ENCODE measurements around the gene DGAT2. TPM values are rescaled to one million over a fixed set of nuclear protein-coding genes. Genes with fewer than 3 reads are reported as not detected.

Gene DGAT2
- total RNA-seq, 1 experiment from 2014 or later, result 75.8 TPM

GRCh38 chr11:75785187-75785586 lies 16.6 kb downstream of the DGAT2 start:
- peaks cover 57% of the 10 kb centered on the region for H3K4me1 Mint-ChIP-seq (ENCODE audit: low read depth, unreplicated experiment)
- Histone ChIP-seq H3K9me3 (no peaks in the 10 kb centered on the region), H3K4me3 (ENCODE audit: low read depth, low read length) (no peak overlapping the region), H3K4me1 (peaks cover 68% of the 10 kb centered on the region), H3K27me3 (replicated peaks; ENCODE audit: control insufficient read depth, insufficient read depth, low read length) (no peaks in the 10 kb centered on the region), H3K36me3 (ENCODE audit: control insufficient read depth, insufficient read depth, low read length) (peaks cover 10% of the 10 kb centered on the region)
- DNase-seq, result no peak
- intact Hi-C loops (cut with micrococcal nuclease; ENCODE audit: unreplicated experiment), result no loop called here
- peak overlapping the region; percentile 77 for H3K27ac Mint-ChIP-seq (ENCODE audit: unreplicated experiment)
- CTCF ChIA-PET, result interaction anchor here (0.6 to 2.3 kb wide), 4 partner anchors 22 to 188 kb away, joined by 3 to 10 read pairs (median 6); no protein-coding TSS in a partner anchor
- H3K4me3 Mint-ChIP-seq (ENCODE audit: unreplicated experiment), result peak overlapping the region; percentile 11
- POLR2A ChIA-PET, result interaction anchor here (0.9 to 2.5 kb wide), 2 partner anchors 30 to 197 kb away, joined by 8 to 13 read pairs; partner anchors contain the start of gene UVRAG
- peaks cover 10% of the 10 kb centered on the region for H3K36me3 Mint-ChIP-seq (ENCODE audit: insufficient read depth, unreplicated experiment)
- no peaks in the 10 kb centered on the region for H3K27me3 Mint-ChIP-seq (ENCODE audit: insufficient read depth, unreplicated experiment)
- TF ChIP-seq CTCF (IDR thresholded peaks at IDR 0.05; ENCODE audit: insufficient read depth in 1 of 2, low read depth in 1 of 2, low read length in 1 of 2, severe bottlenecking in 1 of 2, unreplicated experiment in 1 of 2), result no peak
- H3K9me3 Mint-ChIP-seq (ENCODE audit: unreplicated experiment), result no peaks in the 10 kb centered on the region
- BruUV-seq (replicated peaks), result no TSS peak

GRCh38 chr11:75786101-75786736 lies 17.6 kb downstream of the DGAT2 start:
- CTCF ChIA-PET, result interaction anchor here (0.6 to 2.3 kb wide), 18 partner anchors 9 to 263 kb away, joined by 3 to 19 read pairs (median 4); partner anchors contain the start of gene DGAT2
- no peak for TF ChIP-seq CTCF (IDR thresholded peaks at IDR 0.05; ENCODE audit: insufficient read depth in 1 of 2, low read depth in 1 of 2, low read length in 1 of 2, severe bottlenecking in 1 of 2, unreplicated experiment in 1 of 2)
- Mint-ChIP-seq H3K27me3 (ENCODE audit: insufficient read depth, unreplicated experiment) (no peaks in the 10 kb centered on the region), H3K9me3 (ENCODE audit: unreplicated experiment) (no peaks in the 10 kb centered on the region), H3K27ac (ENCODE audit: unreplicated experiment) (peak overlapping the region; percentile 77), H3K4me3 (ENCODE audit: unreplicated experiment) (peak overlapping the region; percentile 53), H3K4me1 (ENCODE audit: low read depth, unreplicated experiment) (peaks cover 57% of the 10 kb centered on the region), H3K36me3 (ENCODE audit: insufficient read depth, unreplicated experiment) (peaks cover 10% of the 10 kb centered on the region)
- Histone ChIP-seq H3K4me3 (ENCODE audit: low read depth, low read length) (no peak overlapping the region), H3K4me1 (peaks cover 60% of the 10 kb centered on the region), H3K9me3 (no peaks in the 10 kb centered on the region), H3K27me3 (replicated peaks; ENCODE audit: control insufficient read depth, insufficient read depth, low read length) (no peaks in the 10 kb centered on the region), H3K36me3 (ENCODE audit: control insufficient read depth, insufficient read depth, low read length) (peaks cover 12% of the 10 kb centered on the region)
- intact Hi-C loops (cut with micrococcal nuclease; ENCODE audit: unreplicated experiment), result loop anchor here (1.0 kb wide), 2 partner anchors 17 to 18 kb away; partner anchors contain the start of gene DGAT2
- TSS peak; percentile 84 for BruUV-seq (replicated peaks)
- POLR2A ChIA-PET, result interaction anchor here (0.6 to 2.5 kb wide), 10 partner anchors 10 to 660 kb away, joined by 3 to 13 read pairs (median 4); partner anchors contain the start of gene UVRAG
- peak; percentile 97 to 98 for DNase-seq

- BruUV-seq (replicated peaks), result no TSS peak
- DNase-seq, result no peak
- Mint-ChIP-seq H3K27ac (ENCODE audit: unreplicated experiment) (no peak overlapping the region), H3K9me3 (ENCODE audit: unreplicated experiment) (no peaks in the 10 kb centered on the region), H3K4me3 (ENCODE audit: unreplicated experiment) (no peak overlapping the region), H3K27me3 (ENCODE audit: insufficient read depth, unreplicated experiment) (no peaks in the 10 kb centered on the region), H3K36me3 (ENCODE audit: insufficient read depth, unreplicated experiment) (peaks cover 10% of the 10 kb centered on the region), H3K4me1 (ENCODE audit: low read depth, unreplicated experiment) (peaks cover 34% of the 10 kb centered on the region)
- CTCF ChIA-PET, result interaction anchor here (0.6 kb wide), 1 partner anchor 14 kb away, joined by 3 read pairs; no protein-coding TSS in a partner anchor
- peaks cover 15% of the 10 kb centered on the region for H3K36me3 ChIP-seq (ENCODE audit: control insufficient read depth, insufficient read depth, low read length)
- intact Hi-C loops (cut with micrococcal nuclease; ENCODE audit: unreplicated experiment), result no loop called here
- H3K9me3 ChIP-seq, result no peaks in the 10 kb centered on the region
- TF ChIP-seq CTCF (IDR thresholded peaks at IDR 0.05; ENCODE audit: insufficient read depth in 1 of 2, low read depth in 1 of 2, low read length in 1 of 2, severe bottlenecking in 1 of 2, unreplicated experiment in 1 of 2), result no peak
- peaks cover 32% of the 10 kb centered on the region for H3K4me1 ChIP-seq
- POLR2A ChIA-PET, result no interaction called here
- no peaks in the 10 kb centered on the region for H3K27me3 ChIP-seq (replicated peaks; ENCODE audit: control insufficient read depth, insufficient read depth, low read length)
- H3K4me3 ChIP-seq (ENCODE audit: low read depth, low read length), result no peak overlapping the region
Observed at GRCh38 chr11:75789521-75789920, 20.9 kb downstream of the DGAT2 start.

Measured in Caco-2 (cell line).